CMK (cell line): ENCODE data around the gene SLC16A1.

Source experiments
- DNase-seq: peaks from one replicate; pipeline ENCODE4 v3.0.0-alpha.2; 2010; ENCODE audit warnings: low read depth

Gene SLC16A1

DNA sequence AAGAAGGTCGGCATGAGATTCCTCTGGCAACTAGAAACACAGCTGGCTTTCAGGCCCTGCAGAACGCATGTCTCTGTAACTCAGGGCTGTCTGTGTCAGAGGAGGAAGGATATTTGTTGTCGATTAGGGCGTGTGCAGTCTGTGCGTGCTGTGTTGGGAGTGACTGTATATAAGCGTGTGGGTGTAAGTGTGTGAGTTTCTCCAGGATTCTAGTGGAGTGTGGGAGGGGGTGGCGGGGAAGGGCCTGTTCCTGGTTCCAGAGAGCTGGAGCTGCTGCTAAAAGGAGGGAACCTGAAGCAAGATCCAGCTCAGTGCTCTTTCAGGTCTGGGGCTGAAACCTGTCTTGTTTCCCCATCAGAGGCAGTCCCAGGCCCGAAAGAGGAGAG is 74.3 kb downstream of the SLC16A1 start:
- no peak for DNase-seq

- DNase-seq = no peak
Observed at GRCh38 chr1:112879834-112880233, 76.2 kb downstream of the SLC16A1 start.

GRCh38 chr1:112878321-112878720 is 77.7 kb downstream of the SLC16A1 start:
- no peak for DNase-seq

DNA sequence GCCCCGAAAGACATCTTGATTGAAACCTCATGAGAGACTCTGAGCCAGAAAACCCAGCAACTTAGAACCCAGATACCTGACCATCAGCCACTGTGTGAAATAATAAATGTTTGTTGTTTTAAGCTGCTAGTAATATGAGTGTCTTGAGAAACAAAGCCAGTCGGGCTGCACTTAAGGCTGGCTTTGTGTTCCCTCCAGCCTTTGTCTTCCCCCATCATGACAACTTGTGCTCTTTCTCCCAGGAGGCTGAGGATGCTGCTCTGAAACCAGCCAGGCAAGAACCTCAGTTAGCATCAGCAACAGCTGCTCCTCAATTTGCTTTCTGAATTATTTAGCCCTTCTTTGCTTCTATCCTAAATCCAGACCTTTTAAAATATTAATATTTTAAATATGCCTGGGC is 78.2 kb downstream of the SLC16A1 start:
- DNase-seq = no peak

GRCh38 chr1:112876315-112876714 is 79.7 kb downstream of the SLC16A1 start:
- DNase-seq = no peak

DNA sequence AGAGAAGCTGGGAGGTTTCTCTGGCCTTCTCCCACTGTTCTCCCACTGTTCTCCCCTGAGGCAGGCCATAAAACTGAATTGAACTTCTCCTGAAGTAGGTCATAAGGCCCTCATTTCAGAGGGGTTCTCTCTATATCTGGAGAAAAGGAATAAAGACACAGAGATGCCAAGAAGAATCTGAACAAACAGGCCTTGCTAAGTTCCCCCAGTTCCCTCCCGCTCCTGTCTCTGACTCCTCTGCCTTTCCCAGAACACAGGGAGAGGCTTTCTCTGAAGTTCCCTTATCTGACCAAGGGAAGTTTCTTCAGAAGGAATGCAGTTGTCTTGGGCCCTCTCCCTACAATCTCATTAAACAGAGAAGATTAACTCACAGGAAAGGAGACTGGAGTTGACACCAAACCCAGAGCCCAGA is 83.4 kb downstream of the SLC16A1 start:
- no peak for DNase-seq

GRCh38 chr1:112870887-112871646 is 84.9 kb downstream of the SLC16A1 start:
- DNase-seq = no peak

DNA sequence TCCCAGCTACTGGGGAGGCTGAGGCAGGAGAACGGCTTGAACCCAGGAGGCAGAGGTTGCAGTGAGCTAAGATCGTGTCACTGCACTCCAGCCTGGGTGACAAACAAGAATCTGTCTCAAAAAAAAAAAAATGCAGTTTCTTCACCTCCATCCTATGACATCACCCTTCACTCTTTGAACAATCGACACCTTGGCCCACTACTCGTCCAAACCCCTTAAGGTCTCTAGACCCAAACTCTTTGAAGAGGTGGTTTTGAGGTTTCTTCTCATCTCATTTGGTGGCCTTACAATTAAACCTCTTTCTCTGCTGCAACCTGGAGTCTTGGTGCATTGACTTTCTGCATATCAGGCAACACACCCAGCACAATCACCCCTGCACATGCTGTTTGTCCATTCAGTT is 86.1 kb downstream of the SLC16A1 start:
- DNase-seq = no peak

- no peak for DNase-seq
Observed at GRCh38 chr1:112868191-112868590, 87.8 kb downstream of the SLC16A1 start.

GRCh38 chr1:112866981-112867380 is 89.0 kb downstream of the SLC16A1 start:
- DNase-seq = no peak

DNA sequence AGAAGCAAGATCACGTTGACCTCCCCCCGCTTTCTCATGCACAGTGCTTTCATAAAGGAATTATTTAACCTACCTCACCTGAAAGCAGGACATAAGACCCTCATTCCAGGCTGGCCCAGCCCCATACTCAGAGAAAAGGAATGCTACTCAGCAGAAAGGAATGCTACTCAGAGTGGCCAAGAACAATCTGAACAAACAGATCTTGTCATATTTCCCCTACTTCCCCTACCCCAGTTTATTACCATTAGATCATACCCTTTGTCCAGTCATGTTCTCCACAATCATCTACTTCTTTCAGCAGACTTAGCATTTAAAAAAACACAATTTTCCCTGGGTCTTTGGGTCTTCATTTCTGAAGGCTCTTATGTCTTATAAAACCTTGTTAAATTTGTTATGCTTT is 89.8 kb downstream of the SLC16A1 start:
- no peak for DNase-seq

DNA sequence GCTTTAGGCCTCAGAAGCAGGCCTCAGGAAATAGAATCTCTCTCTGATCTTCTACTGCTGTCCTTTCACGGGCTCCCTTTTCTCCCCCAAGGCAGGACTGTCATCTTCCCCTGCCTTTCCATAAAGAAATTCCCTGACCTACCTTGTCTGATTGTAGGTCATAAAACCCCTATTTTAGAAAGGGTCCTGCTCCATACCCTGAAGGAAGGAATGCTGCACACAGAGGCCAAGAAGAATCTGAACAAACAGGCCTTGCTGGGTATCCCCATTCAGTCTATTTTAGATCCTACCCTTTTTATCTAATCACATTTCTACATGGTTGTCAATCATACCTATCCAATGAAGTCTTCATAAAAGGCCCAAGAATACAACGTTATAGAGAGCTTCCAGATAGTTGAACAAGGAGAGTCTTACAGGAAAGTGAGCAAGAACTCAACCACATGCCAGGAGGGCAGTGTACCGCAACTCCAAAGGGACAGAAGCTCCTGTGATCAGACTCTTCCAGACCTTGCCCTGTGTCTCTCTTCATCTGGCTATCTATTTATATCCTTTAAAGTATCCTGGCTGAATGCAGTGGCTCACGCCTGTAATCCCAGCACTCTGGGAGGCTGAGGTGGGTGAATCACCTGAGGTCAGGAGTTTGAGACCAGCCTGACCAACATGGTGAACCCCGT is 93.1 kb downstream of the SLC16A1 start:
- no peak for DNase-seq
